ENCODE measurements around the gene PSORS1C2. TPM values are rescaled to one million over a fixed set of nuclear protein-coding genes. Genes with fewer than 3 reads are reported as not detected.

Gene PSORS1C2
- total RNA-seq, 1 experiment from 2014 or later: not detected

- DNase-seq (ENCODE audit: low spot score): no peak
- intact Hi-C loops (cut with micrococcal nuclease; ENCODE audit: unreplicated experiment): no loop called here
- H3K27ac ChIP-seq (ENCODE audit: low read depth, low read length, poor library complexity, severe bottlenecking): no peak overlapping the region
- H3K36me3 ChIP-seq (ENCODE audit: insufficient read depth, low read length, poor library complexity, severe bottlenecking): peaks cover 13% of the 10 kb centered on the region
- no peaks in the 10 kb centered on the region for H3K27me3 ChIP-seq (replicated peaks; ENCODE audit: insufficient read depth, low read depth, low read length, poor library complexity)
- ChIA-PET POLR2A (ENCODE audit: low non-redundant PET) (no interaction called here), CTCF (no interaction called here)
- no peaks in the 10 kb centered on the region for H3K9me3 ChIP-seq (ENCODE audit: low read depth, low read length, poor library complexity, severe bottlenecking)
- no TSS peak for BruUV-seq (replicated peaks)
- no peak overlapping the region for H3K4me3 ChIP-seq (ENCODE audit: low read depth, low read length, poor library complexity, severe bottlenecking)
- TF ChIP-seq EZH2 (IDR thresholded peaks at IDR 0.05; ENCODE audit: borderline replicate concordance, low read depth, low read length, poor library complexity, severe bottlenecking) (no peak), CTCF (conservative IDR thresholded peaks at IDR 0.05; ENCODE audit: low read depth, low read length) (no peak)
- no peaks in the 10 kb centered on the region for H3K4me1 ChIP-seq (ENCODE audit: insufficient read depth, low read length, poor library complexity, severe bottlenecking)
These were observed 11.1 kb upstream of the PSORS1C2 start for GRCh38 chr6:31149827-31150447.

- no peaks in the 10 kb centered on the region for H3K4me1 ChIP-seq (ENCODE audit: insufficient read depth, low read length, poor library complexity, severe bottlenecking)
- H3K4me3 ChIP-seq (ENCODE audit: low read depth, low read length, poor library complexity, severe bottlenecking): no peak overlapping the region
- no peaks in the 10 kb centered on the region for H3K9me3 ChIP-seq (ENCODE audit: low read depth, low read length, poor library complexity, severe bottlenecking)
- DNase-seq (ENCODE audit: low spot score): no peak
- no peak overlapping the region for H3K27ac ChIP-seq (ENCODE audit: low read depth, low read length, poor library complexity, severe bottlenecking)
- ChIA-PET POLR2A (ENCODE audit: low non-redundant PET) (interaction anchor here (0.6 kb wide), 1 partner anchor 254 kb away, joined by 3 read pairs; no protein-coding TSS in a partner anchor), CTCF (no interaction called here)
- no peaks in the 10 kb centered on the region for H3K27me3 ChIP-seq (replicated peaks; ENCODE audit: insufficient read depth, low read depth, low read length, poor library complexity)
- intact Hi-C loops (cut with micrococcal nuclease; ENCODE audit: unreplicated experiment): no loop called here
- no peak for TF ChIP-seq CTCF (conservative IDR thresholded peaks at IDR 0.05; ENCODE audit: low read depth, low read length)
- no peak for TF ChIP-seq EZH2 (IDR thresholded peaks at IDR 0.05; ENCODE audit: borderline replicate concordance, low read depth, low read length, poor library complexity, severe bottlenecking)
- BruUV-seq (replicated peaks): no TSS peak
- H3K36me3 ChIP-seq (ENCODE audit: insufficient read depth, low read length, poor library complexity, severe bottlenecking): peaks cover 18% of the 10 kb centered on the region
These were observed 6.5 kb upstream of the PSORS1C2 start for GRCh38 chr6:31145386-31145785.

- no TSS peak for BruUV-seq (replicated peaks)
- H3K27ac ChIP-seq (ENCODE audit: low read depth, low read length, poor library complexity, severe bottlenecking): no peak overlapping the region
- peaks cover 18% of the 10 kb centered on the region for H3K36me3 ChIP-seq (ENCODE audit: insufficient read depth, low read length, poor library complexity, severe bottlenecking)
- no peaks in the 10 kb centered on the region for H3K27me3 ChIP-seq (replicated peaks; ENCODE audit: insufficient read depth, low read depth, low read length, poor library complexity)
- TF ChIP-seq CTCF (conservative IDR thresholded peaks at IDR 0.05; ENCODE audit: low read depth, low read length) (no peak), EZH2 (IDR thresholded peaks at IDR 0.05; ENCODE audit: borderline replicate concordance, low read depth, low read length, poor library complexity, severe bottlenecking) (no peak)
- H3K4me3 ChIP-seq (ENCODE audit: low read depth, low read length, poor library complexity, severe bottlenecking): no peak overlapping the region
- POLR2A ChIA-PET (ENCODE audit: low non-redundant PET): no interaction called here
- H3K9me3 ChIP-seq (ENCODE audit: low read depth, low read length, poor library complexity, severe bottlenecking): no peaks in the 10 kb centered on the region
- DNase-seq (ENCODE audit: low spot score): no peak
- intact Hi-C loops (cut with micrococcal nuclease; ENCODE audit: unreplicated experiment): no loop called here
- H3K4me1 ChIP-seq (ENCODE audit: insufficient read depth, low read length, poor library complexity, severe bottlenecking): no peaks in the 10 kb centered on the region
- CTCF ChIA-PET: no interaction called here
These were observed 6.1 kb upstream of the PSORS1C2 start for GRCh38 chr6:31144970-31145340.
